ENCODE data around the gene ADD1.

DNA sequence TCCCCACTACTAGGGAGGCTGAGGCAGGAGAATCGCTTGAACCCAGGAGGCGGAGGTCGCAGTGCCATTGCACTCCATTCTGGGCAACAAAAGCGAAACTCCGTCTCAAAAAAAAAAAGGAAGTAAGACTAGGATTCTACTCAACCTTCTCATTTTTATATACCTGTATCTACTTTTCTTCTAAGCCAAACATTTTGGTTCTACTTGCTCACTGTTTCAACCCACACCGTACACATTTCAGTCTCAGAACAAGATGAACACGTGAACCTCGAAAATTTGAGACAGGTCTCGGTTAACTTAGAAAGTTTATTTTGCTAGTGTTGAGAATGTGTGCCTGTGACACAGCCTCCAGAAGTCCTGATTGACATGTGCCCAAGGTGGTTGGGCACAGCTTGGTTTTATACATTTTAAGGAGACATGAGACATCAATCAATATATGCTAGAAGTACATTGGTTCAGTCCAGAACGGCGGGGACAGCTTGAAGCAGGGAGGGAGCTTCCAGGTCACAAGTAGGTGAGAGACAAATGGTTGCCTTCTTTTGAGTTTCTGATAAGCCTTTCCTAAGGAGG is 3.7 kb downstream of the ADD1 start:
- TF ChIP-seq, protein P1, sequence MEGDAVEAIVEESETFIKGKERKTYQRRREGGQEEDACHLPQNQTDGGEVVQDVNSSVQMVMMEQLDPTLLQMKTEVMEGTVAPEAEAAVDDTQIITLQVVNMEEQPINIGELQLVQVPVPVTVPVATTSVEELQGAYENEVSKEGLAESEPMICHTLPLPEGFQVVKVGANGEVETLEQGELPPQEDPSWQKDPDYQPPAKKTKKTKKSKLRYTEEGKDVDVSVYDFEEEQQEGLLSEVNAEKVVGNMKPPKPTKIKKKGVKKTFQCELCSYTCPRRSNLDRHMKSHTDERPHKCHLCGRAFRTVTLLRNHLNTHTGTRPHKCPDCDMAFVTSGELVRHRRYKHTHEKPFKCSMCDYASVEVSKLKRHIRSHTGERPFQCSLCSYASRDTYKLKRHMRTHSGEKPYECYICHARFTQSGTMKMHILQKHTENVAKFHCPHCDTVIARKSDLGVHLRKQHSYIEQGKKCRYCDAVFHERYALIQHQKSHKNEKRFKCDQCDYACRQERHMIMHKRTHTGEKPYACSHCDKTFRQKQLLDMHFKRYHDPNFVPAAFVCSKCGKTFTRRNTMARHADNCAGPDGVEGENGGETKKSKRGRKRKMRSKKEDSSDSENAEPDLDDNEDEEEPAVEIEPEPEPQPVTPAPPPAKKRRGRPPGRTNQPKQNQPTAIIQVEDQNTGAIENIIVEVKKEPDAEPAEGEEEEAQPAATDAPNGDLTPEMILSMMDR (IDR thresholded peaks at IDR 0.05; ENCODE audit: low read depth, low read length, poor library complexity, severe bottlenecking): no peak
- TF ChIP-seq EZH2phosphoT487 (IDR thresholded peaks at IDR 0.05; ENCODE audit: borderline replicate concordance, low read length): no peak

Measured in DOHH2 (cell line).